Measurements from ENCODE around the gene DBF4B. TPM values are rescaled to one million over a fixed set of nuclear protein-coding genes. Genes with fewer than 3 reads are reported as not detected.

DBF4B gene
- total RNA-seq, 1 experiment from 2014 or later = 24.7 TPM

GRCh38 chr17:44795928-44796327 lies 87.5 kb downstream of the DBF4B start:
- WGBS (ENCODE audit: extremely low coverage, insufficient read length, low lambda C conversion rate) = no CpG with 5 or more reads among the region's 10 CpGs
- no peak for DNase-seq
- no peaks in the 10 kb centered on the region for H3K23me2 ChIP-seq (ENCODE audit: insufficient read length, low read depth, low read length, poor library complexity, severe bottlenecking)
- no peak overlapping the region for H2BK20ac ChIP-seq (ENCODE audit: low read depth, low read length, poor library complexity, severe bottlenecking)
- no peak overlapping the region for H4K8ac ChIP-seq (replicated peaks; ENCODE audit: insufficient read length, low read depth, low read length)
- H2AFZ ChIP-seq (ENCODE audit: low read length) = no peak overlapping the region
- no peak overlapping the region for H2BK12ac ChIP-seq (ENCODE audit: insufficient read length, low read depth, low read length)
- no peak overlapping the region for H3K14ac ChIP-seq (ENCODE audit: insufficient read depth, low read length)
- no peaks in the 10 kb centered on the region for H4K20me1 ChIP-seq (ENCODE audit: control insufficient read depth, insufficient read depth, insufficient read length)
- no peaks in the 10 kb centered on the region for H3K9me3 Mint-ChIP-seq
- no peak overlapping the region for H3K23ac ChIP-seq (ENCODE audit: insufficient read length, low read depth, low read length)
- H3K9ac ChIP-seq (ENCODE audit: extremely low read depth, insufficient read length, low read length) = no peak overlapping the region
- H2BK5ac ChIP-seq (ENCODE audit: insufficient read length, low read length) = no peak overlapping the region
- peaks cover 5 to 20% of the 10 kb centered on the region in 2 experiments for H3K4me1 Mint-ChIP-seq
- no peak overlapping the region for H3T11ph ChIP-seq (ENCODE audit: low read length)
- H3K79me2 ChIP-seq (ENCODE audit: insufficient read depth, low read length) = no peaks in the 10 kb centered on the region
- H2BK120ac ChIP-seq (ENCODE audit: low read depth, low read length, poor library complexity, severe bottlenecking) = no peak overlapping the region
- no peak overlapping the region for H2AK5ac ChIP-seq (ENCODE audit: insufficient read length, low read length)
- TF ChIP-seq CTCF (conservative IDR thresholded peaks at IDR 0.05) = no peak
- H3K9me3 ChIP-seq (ENCODE audit: control insufficient read depth, low read depth, low read length) = no peaks in the 10 kb centered on the region
- no peak overlapping the region for H3K56ac ChIP-seq (ENCODE audit: insufficient read length, low read depth, low read length)
- H3K27ac ChIP-seq (ENCODE audit: insufficient read length, low read depth, low read length) = no peak overlapping the region
- no peak overlapping the region for H4K5ac ChIP-seq (ENCODE audit: insufficient read length, low read depth, low read length)
- no peaks in the 10 kb centered on the region; the same call in 1 of the 2 replicates for H3K4me1 ChIP-seq (ENCODE audit: insufficient read depth, low read length)
- no peak overlapping the region for H3K4me3 Mint-ChIP-seq
- no peak overlapping the region for H4K91ac ChIP-seq (ENCODE audit: insufficient read length, low read depth, low read length)
- no peak overlapping the region for H3K4me2 ChIP-seq (ENCODE audit: insufficient read depth, insufficient read length, low read length)
- no peaks in the 10 kb centered on the region for H3K27me3 Mint-ChIP-seq (ENCODE audit: low read depth)
- H3K27ac Mint-ChIP-seq = peak overlapping the region; percentile 31 to 95 (median 90); a peak in 6 of 7 replicates
- H3K18ac ChIP-seq (ENCODE audit: insufficient read length, low read depth, low read length) = no peak overlapping the region
- H2BK15ac ChIP-seq (ENCODE audit: low read depth, low read length) = no peak overlapping the region
- H3K79me1 ChIP-seq (ENCODE audit: insufficient read depth, low read depth, low read length, poor library complexity, severe bottlenecking) = no peaks in the 10 kb centered on the region
- H3K27me3 ChIP-seq (ENCODE audit: insufficient read depth, low read length) = no peaks in the 10 kb centered on the region
- H3K4ac ChIP-seq (ENCODE audit: low read depth, low read length) = no peak overlapping the region
- H3K36me3 Mint-ChIP-seq (ENCODE audit: insufficient read depth in 1 of 3, low read depth in 3 of 3) = peaks cover 2 to 28% (median 11%) of the 10 kb centered on the region in 3 experiments; a peak in 6 of 7 replicates

All from H9 (cell line).